Stomach (tissue), 4 donors: ENCODE data around the gene MYO10.

ENCODE experiments used
- EP300 ChIP-seq: sonication (generic); formaldehyde crosslinking; IDR thresholded peaks from one replicate; pipeline ENCODE4 v1.6.1; 2017; ENCODE audit warnings: antibody characterized with exemption
- POLR2A ChIP-seq, 4 donors: fragments of 450-650 bp; IDR thresholded peaks; one replicate each; pipeline ENCODE4 v1.6.1; 2016; ENCODE audit warnings: antibody characterized with exemption in 4 of 4, control low read depth in 2 of 4, mild to moderate bottlenecking in 1 of 4, moderate library complexity in 1 of 4
- TF ChIP-seq, protein P1 (sequence below), 7 experiments: fragments of 450-650 bp in 4 of 7; fragments of 200-600 bp in 3 of 7; sonication (generic) in 3 of 7; IDR thresholded peaks; one replicate each; pipeline ENCODE4 v1.5.1; 2016 to 2019; ENCODE audit warnings: antibody characterized with exemption in 7 of 7, control low read depth in 2 of 7, mild to moderate bottlenecking in 1 of 7

DNA sequence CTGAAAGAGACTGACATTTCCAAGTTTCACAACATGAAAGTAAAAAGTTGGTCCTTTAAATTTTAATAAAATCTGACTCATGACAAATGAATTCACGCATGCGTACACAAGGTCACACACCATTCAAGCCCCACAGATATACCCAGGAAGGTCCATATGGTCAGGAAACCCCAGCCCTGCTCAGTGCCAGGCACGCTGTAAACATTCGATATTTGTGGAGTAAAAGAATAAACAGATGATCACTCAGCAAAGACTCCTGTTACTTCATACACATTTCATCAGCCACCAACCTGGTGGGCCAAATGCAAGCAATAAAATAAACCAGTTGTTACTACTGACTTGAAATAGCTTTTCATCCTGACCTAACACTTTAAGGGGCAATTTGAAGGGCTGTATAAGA lies 161.3 kb downstream of the MYO10 start:
- no peak for TF ChIP-seq EP300
- TF ChIP-seq POLR2A (IDR thresholded peaks at IDR 0.05): no peak
- TF ChIP-seq, protein P1, sequence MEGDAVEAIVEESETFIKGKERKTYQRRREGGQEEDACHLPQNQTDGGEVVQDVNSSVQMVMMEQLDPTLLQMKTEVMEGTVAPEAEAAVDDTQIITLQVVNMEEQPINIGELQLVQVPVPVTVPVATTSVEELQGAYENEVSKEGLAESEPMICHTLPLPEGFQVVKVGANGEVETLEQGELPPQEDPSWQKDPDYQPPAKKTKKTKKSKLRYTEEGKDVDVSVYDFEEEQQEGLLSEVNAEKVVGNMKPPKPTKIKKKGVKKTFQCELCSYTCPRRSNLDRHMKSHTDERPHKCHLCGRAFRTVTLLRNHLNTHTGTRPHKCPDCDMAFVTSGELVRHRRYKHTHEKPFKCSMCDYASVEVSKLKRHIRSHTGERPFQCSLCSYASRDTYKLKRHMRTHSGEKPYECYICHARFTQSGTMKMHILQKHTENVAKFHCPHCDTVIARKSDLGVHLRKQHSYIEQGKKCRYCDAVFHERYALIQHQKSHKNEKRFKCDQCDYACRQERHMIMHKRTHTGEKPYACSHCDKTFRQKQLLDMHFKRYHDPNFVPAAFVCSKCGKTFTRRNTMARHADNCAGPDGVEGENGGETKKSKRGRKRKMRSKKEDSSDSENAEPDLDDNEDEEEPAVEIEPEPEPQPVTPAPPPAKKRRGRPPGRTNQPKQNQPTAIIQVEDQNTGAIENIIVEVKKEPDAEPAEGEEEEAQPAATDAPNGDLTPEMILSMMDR (IDR thresholded peaks at IDR 0.05): no peak
